OCI-LY3 (cell line): ENCODE data around the gene ADH6.

Source experiments
- EZH2phosphoT487 ChIP-seq: fragments of 200-600 bp; shearing (Covaris generic); IDR thresholded peaks from 2 replicates; pipeline ENCODE4 v1.6.1; 2018; ENCODE audit warnings: antibody characterized with exemption, mixed run types, low read depth
- TF ChIP-seq, protein P1 (sequence below): fragments of 200-600, 300-600 bp; sonication (generic); IDR thresholded peaks from 2 replicates; pipeline ENCODE4 v1.5.1; 2014; ENCODE audit warnings: antibody characterized with exemption, low read length, low read depth

DNA sequence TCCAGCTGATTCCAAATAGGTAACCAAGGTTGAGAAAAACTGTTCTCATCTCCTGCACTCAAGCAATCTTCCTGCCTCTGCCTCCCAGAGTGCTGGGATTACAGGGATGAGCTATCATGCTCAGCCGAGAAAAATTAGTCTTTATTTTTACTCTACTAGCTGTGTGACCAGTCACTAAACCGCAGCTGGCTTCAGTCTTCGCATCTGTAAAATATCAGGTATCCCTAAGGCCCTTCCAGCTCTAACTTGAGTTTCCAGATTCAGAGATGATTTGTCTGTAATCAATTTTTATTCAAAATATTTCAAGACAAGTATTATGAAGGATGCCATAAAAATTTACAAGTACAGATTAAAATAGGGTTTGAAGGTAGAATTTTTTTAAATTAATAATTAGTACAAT, 3.5 kb downstream of the ADH6 start:
- TF ChIP-seq, protein P1, sequence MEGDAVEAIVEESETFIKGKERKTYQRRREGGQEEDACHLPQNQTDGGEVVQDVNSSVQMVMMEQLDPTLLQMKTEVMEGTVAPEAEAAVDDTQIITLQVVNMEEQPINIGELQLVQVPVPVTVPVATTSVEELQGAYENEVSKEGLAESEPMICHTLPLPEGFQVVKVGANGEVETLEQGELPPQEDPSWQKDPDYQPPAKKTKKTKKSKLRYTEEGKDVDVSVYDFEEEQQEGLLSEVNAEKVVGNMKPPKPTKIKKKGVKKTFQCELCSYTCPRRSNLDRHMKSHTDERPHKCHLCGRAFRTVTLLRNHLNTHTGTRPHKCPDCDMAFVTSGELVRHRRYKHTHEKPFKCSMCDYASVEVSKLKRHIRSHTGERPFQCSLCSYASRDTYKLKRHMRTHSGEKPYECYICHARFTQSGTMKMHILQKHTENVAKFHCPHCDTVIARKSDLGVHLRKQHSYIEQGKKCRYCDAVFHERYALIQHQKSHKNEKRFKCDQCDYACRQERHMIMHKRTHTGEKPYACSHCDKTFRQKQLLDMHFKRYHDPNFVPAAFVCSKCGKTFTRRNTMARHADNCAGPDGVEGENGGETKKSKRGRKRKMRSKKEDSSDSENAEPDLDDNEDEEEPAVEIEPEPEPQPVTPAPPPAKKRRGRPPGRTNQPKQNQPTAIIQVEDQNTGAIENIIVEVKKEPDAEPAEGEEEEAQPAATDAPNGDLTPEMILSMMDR = no peak
- TF ChIP-seq EZH2phosphoT487 = no peak
